Naive thymus-derived CD8-positive, alpha-beta T cell (primary cell): ENCODE measurements around the gene PTCRA. TPM values are rescaled to one million over a fixed set of nuclear protein-coding genes. Genes with fewer than 3 reads are reported as not detected.
"Not testable (repeated sequence)": the region's sequence is repeated elsewhere in the genome, so short reads cannot be mapped to it uniquely, and the experiment has no call there.

Experiments
- ATAC-seq, 2 donors: fragments of 150-1000 bp; cut with Tn5 transposase in 1 of 2; sonication (Bioruptor Pico), chemical (Tn5 transposase) in 1 of 2; 1 replicate in 1 of 2; 2 replicates in 1 of 2; pipeline ENCODE4 v1.10.0; 2021; ENCODE audit warnings: mild to moderate bottlenecking in 2 of 2, moderate library complexity in 2 of 2
- POLR2A ChIA-PET: fragments of 350-600 bp; sonication (Branson Sonifier 250); formaldehyde crosslinking; loops from one replicate; lab custom pipeline; 2021; ENCODE audit warnings: antibody characterized with exemption; lab: Charles Lee
- DNase-seq, 10 donors: peaks; one replicate each; pipeline versions ENCODE4 v3.0.0 to v3.0.0-alpha.2; 2020 to 2022
- H3K27ac Mint-ChIP-seq, 10 donors: one replicate each; pipeline ENCODE4 v1.8.0; 2020 to 2022; ENCODE audit warnings: mild to moderate bottlenecking in 10 of 10, mixed read lengths in 10 of 10, moderate library complexity in 4 of 10, inconsistent platforms in 1 of 10
- H3K27me3 Mint-ChIP-seq, 5 donors: one replicate each; pipeline ENCODE4 v1.8.0; 2021 to 2022; ENCODE audit warnings: mixed read lengths in 5 of 5
- H3K36me3 Mint-ChIP-seq, 3 donors: one replicate each; pipeline ENCODE4 v1.8.0; 2020 to 2022; ENCODE audit warnings: mixed read lengths in 3 of 3, mild to moderate bottlenecking in 2 of 3, inconsistent platforms in 1 of 3
- H3K4me1 Mint-ChIP-seq, 4 donors: one replicate each; pipeline ENCODE4 v1.8.0; 2021 to 2022; ENCODE audit warnings: mixed read lengths in 4 of 4
- H3K4me3 Mint-ChIP-seq, 10 donors: one replicate each; pipeline ENCODE4 v1.8.0; 2020 to 2022; ENCODE audit warnings: mild to moderate bottlenecking in 10 of 10, mixed read lengths in 10 of 10, moderate library complexity in 6 of 10, inconsistent platforms in 1 of 10
- H3K9me3 Mint-ChIP-seq, 9 donors: one replicate each; pipeline ENCODE4 v1.8.0; 2020 to 2022; ENCODE audit warnings: mixed read lengths in 9 of 9, mild to moderate bottlenecking in 3 of 9, inconsistent platforms in 1 of 9, moderate library complexity in 1 of 9
- polyA plus RNA-seq, 3 donors: library from polyadenylated mRNA; unstranded; fragments of 300-500 nt; fragmentation: Illumina TruSeq; gene quantifications; one replicate each; pipeline ENCODE4 v1.2.3, GENCODE V29; 2021
- total RNA-seq, 8 experiments: library from RNA in 2 of 8; stranded (reverse) in 2 of 8; gene quantifications; one replicate each; pipeline ENCODE4 v1.2.3 and lab custom pipeline; 2021 to 2026

Gene PTCRA
- total and polyA plus RNA-seq, 5 experiments from 2014 or later = not detected

DNA sequence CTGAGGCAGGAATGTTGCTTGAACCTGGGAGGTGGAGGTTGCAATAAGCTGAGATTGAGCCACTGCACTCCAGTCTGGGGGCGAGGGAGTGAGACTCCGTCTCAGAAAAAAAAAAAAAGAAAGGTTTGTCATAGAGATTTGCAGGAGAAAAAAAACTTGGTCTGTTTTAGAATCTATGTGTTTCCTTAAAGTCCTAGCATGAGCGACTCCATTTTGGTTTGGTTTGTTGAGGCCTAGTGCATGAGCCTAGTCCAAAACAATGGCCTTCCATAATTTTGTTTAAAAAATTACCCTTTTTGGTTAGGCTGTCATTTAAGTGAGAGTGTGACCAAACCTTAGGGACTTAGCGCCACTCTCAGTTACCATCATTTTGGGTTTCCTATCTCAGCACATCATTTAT is 36.5 kb downstream of the PTCRA start:
- POLR2A ChIA-PET = interaction anchor here (0.7 kb wide), 1 partner anchor 44 kb away, joined by 5 read pairs; no protein-coding TSS in a partner anchor
- Mint-ChIP-seq H3K36me3 (peaks cover 0 to 13% (median 0%) of the 10 kb centered on the region in 3 donors), H3K4me1 (peaks cover 0 to 1% (median 0%) of the 10 kb centered on the region in 4 donors), H3K9me3 (no peaks in the 10 kb centered on the region), H3K27me3 (no peaks in the 10 kb centered on the region), H3K27ac (no peak overlapping the region), H3K4me3 (no peak overlapping the region)
- DNase-seq (no peak), ATAC-seq (no peak)

GRCh38 chr6:42954405-42954804 is 38.6 kb downstream of the PTCRA start:
- H3K27ac Mint-ChIP-seq = peak overlapping the region in 1 of 10 donors; percentile 84
- POLR2A ChIA-PET, H3K36me3 Mint-ChIP-seq: not testable (repeated sequence)

DNA sequence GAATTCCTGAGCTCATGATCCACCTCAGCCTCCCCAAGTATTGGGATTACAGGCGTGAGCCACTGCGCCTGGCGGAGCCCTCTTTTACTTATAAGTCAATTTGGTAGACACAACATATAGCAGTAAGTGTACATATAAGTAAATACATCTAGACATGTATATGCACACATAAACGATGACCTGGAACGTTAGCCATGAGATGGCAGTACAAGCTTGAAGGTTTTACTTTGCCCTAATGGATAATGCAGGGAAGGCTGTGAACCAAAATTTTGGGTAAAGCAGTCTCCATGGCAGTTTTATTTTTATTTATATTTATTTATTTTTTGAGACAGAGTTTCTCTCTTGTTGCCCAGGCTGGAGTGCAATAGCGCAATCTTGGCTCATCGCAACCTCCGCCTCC is 42.3 kb downstream of the PTCRA start:
- peaks cover 0 to 2% (median 0%) of the 10 kb centered on the region in 5 donors for H3K27me3 Mint-ChIP-seq
- H3K36me3 Mint-ChIP-seq = peaks cover 0 to 6% (median 0%) of the 10 kb centered on the region in 3 donors
- POLR2A ChIA-PET = interaction anchor here (0.6 to 1.4 kb wide), 3 partner anchors 11 to 185 kb away, joined by 3 to 4 read pairs (median 4); no protein-coding TSS in a partner anchor
- no peak overlapping the region for H3K4me3 Mint-ChIP-seq
- H3K9me3 Mint-ChIP-seq = no peaks in the 10 kb centered on the region
- ATAC-seq (no peak), DNase-seq (no peak)
- no peak overlapping the region for H3K27ac Mint-ChIP-seq
- peaks cover 11 to 28% (median 21%) of the 10 kb centered on the region in 4 donors for H3K4me1 Mint-ChIP-seq

More at GRCh38 chr6:42954405-42954804, 38.6 kb downstream of the PTCRA start:
- H3K4me1 Mint-ChIP-seq, H3K4me3 Mint-ChIP-seq, DNase-seq, ATAC-seq, H3K27me3 Mint-ChIP-seq, H3K9me3 Mint-ChIP-seq: not testable (repeated sequence)

GRCh38 chr6:42959917-42960242 is 44.0 kb downstream of the PTCRA start:
- peak overlapping the region; percentile 75 to 93 (median 80) for H3K4me3 Mint-ChIP-seq
- peak overlapping the region in 4 of 10 donors; percentile 23 to 72 (median 42) for H3K27ac Mint-ChIP-seq
- peaks cover 0 to 2% (median 0%) of the 10 kb centered on the region in 5 donors for H3K27me3 Mint-ChIP-seq
- no peaks in the 10 kb centered on the region for H3K9me3 Mint-ChIP-seq
- POLR2A ChIA-PET = interaction anchor here (0.6 to 2.2 kb wide), 4 partner anchors 19 to 1752 kb away, joined by 3 to 15 read pairs (median 8); partner anchors contain the start of genes CNPY3, PEX6 and PPP2R5D
- H3K4me1 Mint-ChIP-seq = peaks cover 11 to 28% (median 21%) of the 10 kb centered on the region in 4 donors
- DNase-seq (no peak), ATAC-seq (no peak)
- peaks cover 0 to 11% (median 0%) of the 10 kb centered on the region in 3 donors for H3K36me3 Mint-ChIP-seq

DNA sequence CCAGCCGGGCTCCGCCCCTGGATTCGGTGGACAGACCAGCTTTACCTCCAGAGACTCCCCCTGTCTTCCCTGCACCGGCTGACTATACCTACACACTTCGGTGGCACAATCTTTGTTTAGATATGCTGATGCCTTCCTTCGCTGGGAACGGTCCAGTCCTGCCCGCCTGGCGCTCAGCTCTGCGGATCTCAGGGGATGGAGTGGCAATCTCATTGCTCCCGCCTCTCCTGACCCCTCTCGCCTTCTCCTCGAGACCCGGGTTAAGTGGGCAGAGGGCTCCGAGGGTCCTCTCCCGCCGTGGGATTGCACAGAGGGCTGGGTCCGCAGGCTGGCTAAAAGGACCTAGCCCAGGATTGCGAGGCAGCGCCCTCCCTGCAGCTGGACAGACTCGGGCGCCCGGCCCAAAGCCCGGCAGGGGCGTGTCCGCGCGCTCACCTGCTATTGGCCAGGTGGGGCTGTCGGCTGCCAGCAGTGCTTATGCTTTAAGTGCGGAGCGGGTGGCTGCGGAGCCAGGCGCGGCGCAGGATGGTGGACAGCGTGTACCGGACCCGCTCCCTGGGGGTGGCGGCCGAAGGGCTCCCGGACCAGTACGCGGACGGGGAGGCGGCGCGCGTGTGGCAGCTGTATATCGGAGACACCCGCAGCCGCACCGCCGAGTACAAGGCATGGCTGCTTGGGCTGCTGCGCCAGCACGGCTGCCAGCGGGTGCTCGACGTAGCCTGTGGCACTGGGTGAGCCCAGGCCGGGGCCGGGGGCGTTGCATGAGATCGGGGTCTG is 44.6 kb downstream of the PTCRA start, which contains the start of gene GNMT:
Gene GNMT (plus strand): TSS at position 512 of the 777 bp plus-strand sequence. CDS start 14 bp downstream, at position 526.
- Mint-ChIP-seq H3K4me1 (peaks cover 11 to 28% (median 21%) of the 10 kb centered on the region in 4 donors), H3K27me3 (peaks cover 0 to 2% (median 0%) of the 10 kb centered on the region in 5 donors), H3K27ac (peak within 1 kb of the TSS in 7 of 10 donors; percentile 41 to 83 (median 72)), H3K4me3 (peak within 1 kb of the TSS; percentile 75 to 93 (median 80)), H3K9me3 (no peaks in the 10 kb centered on the region), H3K36me3 (peaks cover 0 to 15% (median 0%) of the 10 kb centered on the region in 3 donors)
- POLR2A ChIA-PET = interaction anchor here (0.6 to 2.2 kb wide), 7 partner anchors 18 to 1753 kb away, joined by 3 to 15 read pairs (median 5); partner anchors contain the start of genes CNPY3, CUL7, PEX6 and PPP2R5D
- DNase-seq (peak in 9 of 10 donors; percentile 11 to 66 (median 41)), ATAC-seq (peak; percentile 86 to 94)

GRCh38 chr6:42961020-42961470 is 45.2 kb downstream of the PTCRA start:
- H3K4me3 Mint-ChIP-seq = peak overlapping the region; percentile 75 to 93 (median 80)

DNA sequence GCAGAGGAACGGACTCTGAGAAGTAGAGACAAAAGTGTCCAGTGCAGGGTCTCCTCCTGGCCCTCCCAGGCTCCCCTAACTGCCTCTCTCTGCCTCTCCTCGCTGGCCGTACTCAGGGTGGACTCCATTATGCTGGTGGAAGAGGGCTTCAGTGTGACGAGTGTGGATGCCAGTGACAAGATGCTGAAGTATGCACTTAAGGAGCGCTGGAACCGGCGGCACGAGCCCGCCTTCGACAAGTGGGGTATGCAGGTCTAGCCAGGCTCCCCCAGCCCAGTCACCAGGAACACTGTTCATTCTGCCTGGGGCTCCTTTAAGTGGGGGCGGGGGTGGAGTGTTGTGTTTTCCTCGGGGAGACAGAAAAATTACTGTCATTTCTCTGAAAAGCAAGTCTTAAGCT is 46.2 kb downstream of the PTCRA start:
- peak overlapping the region in 3 of 10 donors; percentile 29 to 77 (median 47) for H3K27ac Mint-ChIP-seq
- DNase-seq = no peak
- POLR2A ChIA-PET = interaction anchor here (0.8 to 1.5 kb wide), 2 partner anchors 32 to 182 kb away, joined by 3 to 4 read pairs; no protein-coding TSS in a partner anchor

More at GRCh38 chr6:42961020-42961470, 45.2 kb downstream of the PTCRA start:
- Mint-ChIP-seq H3K27ac (peak overlapping the region in 3 of 10 donors; percentile 28 to 83 (median 73)), H3K4me1 (peaks cover 11 to 28% (median 21%) of the 10 kb centered on the region in 4 donors), H3K9me3 (no peaks in the 10 kb centered on the region), H3K27me3 (peaks cover 0 to 2% (median 0%) of the 10 kb centered on the region in 5 donors), H3K36me3 (peaks cover 0 to 20% (median 0%) of the 10 kb centered on the region in 3 donors)
- no peak for ATAC-seq
- POLR2A ChIA-PET = interaction anchor here (0.7 to 2.2 kb wide), 6 partner anchors 18 to 366 kb away, joined by 3 to 15 read pairs (median 6); partner anchors contain the start of genes CNPY3, CUL7, PEX6 and PPP2R5D
- no peak for DNase-seq

DNA sequence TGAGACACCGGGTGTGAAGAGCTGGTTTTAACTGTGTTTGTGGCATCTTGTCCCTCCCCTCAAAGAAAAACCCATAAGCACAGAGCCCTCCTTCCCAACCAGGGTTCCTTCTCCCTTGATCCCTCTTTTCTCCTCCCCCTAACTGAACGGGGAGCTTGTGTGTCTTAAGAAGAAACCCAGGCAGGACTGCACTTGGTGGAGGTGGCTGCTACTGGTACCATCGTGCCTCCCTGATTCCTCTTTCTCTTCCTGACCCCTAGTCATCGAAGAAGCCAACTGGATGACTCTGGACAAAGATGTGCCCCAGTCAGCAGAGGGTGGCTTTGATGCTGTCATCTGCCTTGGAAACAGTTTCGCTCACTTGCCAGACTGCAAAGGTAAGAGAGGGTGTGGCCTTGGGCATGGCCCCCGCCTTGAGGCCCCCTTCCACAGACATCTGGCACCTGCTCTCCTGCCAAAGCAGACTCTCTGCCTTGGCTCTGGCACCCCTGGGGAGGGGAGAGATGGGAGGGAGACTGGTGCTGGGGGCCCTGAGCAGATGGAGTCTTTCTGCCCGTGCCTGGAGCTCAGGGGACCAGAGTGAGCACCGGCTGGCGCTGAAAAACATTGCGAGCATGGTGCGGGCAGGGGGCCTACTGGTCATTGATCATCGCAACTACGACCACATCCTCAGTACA is 46.8 kb downstream of the PTCRA start:
- H3K4me3 Mint-ChIP-seq = peak overlapping the region in 4 of 10 donors; percentile 17 to 53 (median 32)
- POLR2A ChIA-PET = interaction anchor here (0.8 to 1.5 kb wide), 2 partner anchors 33 to 181 kb away, joined by 3 to 4 read pairs; no protein-coding TSS in a partner anchor
- H3K9me3 Mint-ChIP-seq = no peaks in the 10 kb centered on the region
- H3K4me1 Mint-ChIP-seq = peaks cover 15 to 28% (median 21%) of the 10 kb centered on the region in 4 donors
- ATAC-seq (no peak), DNase-seq (no peak)
- peaks cover 0 to 2% (median 0%) of the 10 kb centered on the region in 5 donors for H3K27me3 Mint-ChIP-seq
- H3K36me3 Mint-ChIP-seq = peaks cover 0 to 33% (median 0%) of the 10 kb centered on the region in 3 donors
- H3K27ac Mint-ChIP-seq = peak overlapping the region in 1 of 10 donors; percentile 41

More for the DNA sequence above, 46.2 kb downstream of the PTCRA start:
- H3K9me3 Mint-ChIP-seq = no peaks in the 10 kb centered on the region
- H3K4me1 Mint-ChIP-seq = peaks cover 13 to 28% (median 21%) of the 10 kb centered on the region in 4 donors
- H3K27me3 Mint-ChIP-seq = peaks cover 0 to 2% (median 0%) of the 10 kb centered on the region in 5 donors
- ATAC-seq = no peak
- H3K36me3 Mint-ChIP-seq = peaks cover 0 to 28% (median 0%) of the 10 kb centered on the region in 3 donors
- H3K4me3 Mint-ChIP-seq = peak overlapping the region in 6 of 10 donors; percentile 16 to 93 (median 40)

DNA sequence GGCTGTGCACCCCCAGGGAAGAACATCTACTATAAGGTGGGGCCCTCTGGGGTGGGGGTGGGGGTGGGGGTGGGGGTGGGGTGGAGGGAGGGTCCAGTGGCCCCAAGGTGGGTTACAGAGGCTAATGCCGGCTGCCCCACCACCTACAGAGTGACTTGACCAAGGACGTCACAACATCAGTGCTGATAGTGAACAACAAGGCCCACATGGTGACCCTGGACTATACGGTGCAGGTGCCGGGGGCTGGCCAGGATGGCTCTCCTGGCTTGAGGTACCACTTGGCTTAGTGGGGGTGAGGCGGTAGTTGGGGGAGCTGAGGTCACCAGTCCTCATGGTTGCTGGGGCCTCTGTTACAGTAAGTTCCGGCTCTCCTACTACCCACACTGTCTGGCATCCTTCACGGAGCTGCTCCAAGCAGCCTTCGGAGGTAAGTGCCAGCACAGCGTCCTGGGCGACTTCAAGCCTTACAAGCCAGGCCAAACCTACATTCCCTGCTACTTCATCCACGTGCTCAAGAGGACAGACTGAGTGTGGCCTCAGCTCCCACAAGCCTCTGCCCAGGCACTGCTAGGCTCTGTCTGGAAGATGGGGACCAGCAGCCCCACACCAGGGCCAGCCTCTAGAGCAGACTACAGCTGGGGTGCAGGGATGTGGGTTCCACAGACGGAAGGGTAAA is 47.5 kb downstream of the PTCRA start:
- no peak overlapping the region for H3K27ac Mint-ChIP-seq
- H3K4me1 Mint-ChIP-seq = peaks cover 15 to 28% (median 21%) of the 10 kb centered on the region in 4 donors
- no peak for ATAC-seq
- H3K36me3 Mint-ChIP-seq = peaks cover 0 to 36% (median 0%) of the 10 kb centered on the region in 3 donors
- POLR2A ChIA-PET = interaction anchor here (1.5 kb wide), 1 partner anchor 181 kb away, joined by 4 read pairs; no protein-coding TSS in a partner anchor
- no peaks in the 10 kb centered on the region for H3K9me3 Mint-ChIP-seq
- DNase-seq = no peak
- H3K27me3 Mint-ChIP-seq = peaks cover 0 to 2% (median 0%) of the 10 kb centered on the region in 5 donors
- H3K4me3 Mint-ChIP-seq = no peak overlapping the region

- Mint-ChIP-seq H3K27me3 (peaks cover 0 to 2% (median 0%) of the 10 kb centered on the region in 5 donors), H3K4me1 (peaks cover 16 to 27% (median 21%) of the 10 kb centered on the region in 4 donors), H3K36me3 (peaks cover 0 to 36% (median 0%) of the 10 kb centered on the region in 3 donors), H3K9me3 (no peaks in the 10 kb centered on the region), H3K27ac (peak overlapping the region in 2 of 10 donors; percentile 65 to 66), H3K4me3 (peak overlapping the region in 1 of 10 donors; percentile 6)
- DNase-seq = peak in 4 of 10 donors; percentile 10 to 44 (median 29)
- ATAC-seq = no peak
- POLR2A ChIA-PET = interaction anchor here (1.5 to 2.6 kb wide), 3 partner anchors 15 to 180 kb away, joined by 4 to 16 read pairs (median 10); partner anchors contain the start of genes CNPY3 and PEX6
These were observed 48.2 kb downstream of the PTCRA start for GRCh38 chr6:42963855-42964605.
